ENCODE measurements around the gene RPL27. TPM values are rescaled to one million over a fixed set of nuclear protein-coding genes. Genes with fewer than 3 reads are reported as not detected.

RPL27 gene
- total and polyA plus RNA-seq, 2 of the 13 experiments (the other 11 are each of a cell fraction or from before 2014, with no cell fraction given): 1,585 to 5,840 TPM

- TF ChIP-seq GMEB1 (CRISPR knock-in tag; IDR thresholded peaks at IDR 0.05; ENCODE audit: borderline replicate concordance) (peak; percentile 73; the same call in 1 of the 2 replicates), ZNF605 (CRISPR knock-in tag; IDR thresholded peaks at IDR 0.05) (0 out of 2 replicates have a peak, but pooled peaks have one; percentile 19), ZNF160 (CRISPR knock-in tag; IDR thresholded peaks at IDR 0.05) (no peak), SRY (CRISPR knock-in tag; IDR thresholded peaks at IDR 0.05) (peak; percentile 99), ZNF431 (CRISPR knock-in tag; IDR thresholded peaks at IDR 0.05; ENCODE audit: borderline replicate concordance, low read depth) (peak; percentile 73), ZNF367 (CRISPR knock-in tag; IDR thresholded peaks at IDR 0.05; ENCODE audit: borderline replicate concordance) (no peak; the same call in 1 of the 2 replicates), ZNF251 (CRISPR knock-in tag; IDR thresholded peaks at IDR 0.05) (0 out of 2 replicates have a peak, but pooled peaks have one; percentile 46), IRX3 (CRISPR knock-in tag; IDR thresholded peaks at IDR 0.05; ENCODE audit: borderline replicate concordance, low read depth) (0 out of 2 replicates have a peak, but pooled peaks have one; percentile 37), SOX13 (IDR thresholded peaks at IDR 0.05) (no peak), SOX13 (CRISPR knock-in tag; conservative IDR thresholded peaks at IDR 0.05 in 1 of 2, IDR thresholded peaks at IDR 0.05 in 1 of 2) (no peak), ZNF710 (CRISPR knock-in tag; IDR thresholded peaks at IDR 0.05; ENCODE audit: borderline replicate concordance) (no peak), NR1H2 (CRISPR knock-in tag; IDR thresholded peaks at IDR 0.05; ENCODE audit: borderline replicate concordance, low read depth) (peak; percentile 71), NFE2L2 (IDR thresholded peaks at IDR 0.05; ENCODE audit: low read length) (no peak), FOXO1 (CRISPR knock-in tag; IDR thresholded peaks at IDR 0.05) (0 out of 2 replicates have a peak, but pooled peaks have one; percentile 1), MAFK (conservative IDR thresholded peaks at IDR 0.05 in 1 of 2, IDR thresholded peaks at IDR 0.05 in 1 of 2; ENCODE audit: low read length in 2 of 2) (no peak), ATRX (CRISPR knock-in tag; IDR thresholded peaks at IDR 0.05; ENCODE audit: borderline replicate concordance) (no peak), HINFP (CRISPR knock-in tag; IDR thresholded peaks at IDR 0.05; ENCODE audit: low read depth) (peak; percentile 30; the same call in 1 of the 2 replicates), KLF13 (CRISPR knock-in tag; IDR thresholded peaks at IDR 0.05) (0 out of 2 replicates have a peak, but pooled peaks have one; percentile 46), MTF2 (CRISPR knock-in tag; IDR thresholded peaks at IDR 0.05; ENCODE audit: borderline replicate concordance) (no peak; the same call in 1 of the 2 replicates), ZFX (CRISPR knock-in tag; IDR thresholded peaks at IDR 0.05; ENCODE audit: low read depth) (peak; percentile 52; the same call in 1 of the 2 replicates), ZBTB33 (CRISPR knock-in tag; IDR thresholded peaks at IDR 0.05) (0 out of 2 replicates have a peak, but pooled peaks have one; percentile 12)
These were observed 17.3 kb upstream of the RPL27 start (continued) for GRCh38 chr17:42980766-42981397.

Measured in HepG2 (cell line).